HG03066 (cell line): Measurements from ENCODE around the gene INAVA.
"Not testable (repeated sequence)": the region's sequence is repeated elsewhere in the genome, so short reads cannot be mapped to it uniquely, and the experiment has no call there.

Experiments
- ATAC-seq: cut with Tn5 transposase; IDR thresholded peaks from one replicate; pipeline ENCODE4 v1.9.1; 2021; ENCODE audit warnings: low read depth; ENCODE audit not compliant: unreplicated experiment

The INAVA gene

DNA sequence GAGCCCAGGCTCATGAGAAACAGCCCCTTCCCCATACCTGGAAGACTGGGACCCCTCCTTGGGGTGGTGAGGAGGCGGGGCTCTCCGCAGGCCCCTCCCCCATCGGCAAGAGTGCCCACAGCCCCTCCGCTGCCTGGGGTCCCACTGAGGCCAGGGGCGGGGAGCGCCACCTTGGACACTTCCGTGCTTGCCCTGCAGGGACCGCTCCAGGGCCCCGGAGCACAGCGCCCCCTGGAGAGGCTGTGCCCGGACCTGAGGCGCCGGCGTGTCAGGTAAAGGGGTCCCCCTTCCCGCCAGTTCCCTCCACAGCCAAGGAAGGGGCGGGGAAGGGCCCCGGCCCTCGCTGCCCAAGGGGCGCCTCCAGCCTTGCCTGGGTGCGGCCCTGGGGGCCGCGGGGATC, 21.5 kb downstream of the INAVA start:
- no peak for ATAC-seq

DNA sequence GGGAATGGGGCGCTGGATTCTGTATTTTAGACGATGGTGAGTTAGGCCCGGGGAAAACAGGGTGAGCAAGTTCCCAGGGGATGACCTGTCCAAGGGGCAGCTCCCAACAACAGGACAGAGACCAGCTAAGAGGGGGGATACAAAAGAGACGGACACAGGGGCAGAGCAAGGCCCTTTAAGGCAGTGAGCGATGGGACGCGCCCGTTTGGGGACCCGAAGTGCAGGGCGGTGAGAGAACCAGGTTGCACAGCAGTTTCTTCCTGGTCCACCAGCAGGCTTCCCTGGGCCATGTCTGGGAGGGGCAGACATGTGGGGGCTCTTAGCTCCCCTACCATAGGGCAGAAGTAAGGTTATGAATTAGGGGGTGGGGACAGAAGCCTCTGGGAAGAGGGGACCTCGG, 22.0 kb downstream of the INAVA start:
- no peak for ATAC-seq

DNA sequence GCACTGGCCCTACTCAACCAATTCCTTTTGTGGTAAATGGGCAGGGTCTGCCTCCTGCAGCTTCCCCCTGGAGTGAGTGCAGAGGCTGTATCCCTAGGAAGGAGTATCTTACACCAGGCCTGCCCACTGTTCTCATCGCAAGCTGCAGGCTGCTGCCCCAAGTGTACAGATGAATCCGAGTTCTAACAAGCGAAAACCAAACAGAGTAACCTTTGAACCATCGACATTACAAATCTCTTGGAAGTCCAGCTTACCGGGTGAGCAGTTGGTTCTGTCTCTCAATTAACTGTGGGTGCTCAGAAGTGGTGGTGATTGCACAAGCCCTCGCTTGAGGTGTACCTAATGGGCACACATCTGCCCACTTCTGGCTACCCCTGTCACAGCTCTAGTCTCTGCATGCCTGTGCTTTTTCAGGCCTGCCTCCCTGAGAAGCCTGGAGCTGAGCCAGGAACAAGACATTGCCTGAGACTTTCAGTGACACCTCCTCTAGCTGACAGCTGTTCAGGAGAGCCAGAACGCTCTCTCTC, 22.7 kb downstream of the INAVA start:
- ATAC-seq = no peak

DNA sequence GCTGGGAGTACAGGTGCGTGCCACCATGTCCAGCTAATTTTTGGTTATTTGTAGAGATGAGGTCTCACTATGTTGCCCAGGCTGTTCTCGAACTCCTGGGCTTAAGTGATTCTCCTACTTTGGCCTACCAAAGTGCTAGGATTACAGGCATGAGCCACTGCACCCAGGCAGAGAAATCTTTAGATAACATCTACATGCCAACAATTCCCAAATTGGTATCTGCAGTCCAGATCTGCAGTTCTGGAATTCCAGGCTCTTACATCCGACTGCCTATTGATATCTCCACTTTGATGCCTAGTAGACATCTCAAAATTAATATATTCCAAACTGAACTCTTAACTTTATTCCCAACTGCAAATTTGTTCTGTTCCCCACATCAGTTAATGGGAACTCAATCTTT, 23.3 kb downstream of the INAVA start:
- no peak for ATAC-seq

DNA sequence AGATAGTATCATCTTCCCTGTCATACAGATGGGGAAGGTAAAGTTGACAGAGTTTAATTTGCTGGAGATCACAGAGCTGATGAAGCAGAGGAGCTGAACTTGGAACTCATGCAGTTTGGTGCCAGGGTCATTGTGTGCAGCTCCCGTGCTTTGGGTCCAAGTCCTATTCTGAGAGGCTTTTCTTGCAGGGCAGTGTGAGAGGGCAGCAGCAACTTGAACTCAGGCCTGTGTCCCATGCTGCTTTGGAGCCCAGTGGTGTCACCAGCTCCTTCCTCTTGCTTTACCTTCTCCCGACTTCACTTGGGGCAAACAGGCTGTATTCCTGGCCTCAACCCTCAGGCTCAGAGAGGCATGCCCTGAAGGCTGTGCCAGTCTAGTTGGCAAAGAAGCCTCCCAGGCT, 24.7 kb downstream of the INAVA start:
- ATAC-seq = no peak

DNA sequence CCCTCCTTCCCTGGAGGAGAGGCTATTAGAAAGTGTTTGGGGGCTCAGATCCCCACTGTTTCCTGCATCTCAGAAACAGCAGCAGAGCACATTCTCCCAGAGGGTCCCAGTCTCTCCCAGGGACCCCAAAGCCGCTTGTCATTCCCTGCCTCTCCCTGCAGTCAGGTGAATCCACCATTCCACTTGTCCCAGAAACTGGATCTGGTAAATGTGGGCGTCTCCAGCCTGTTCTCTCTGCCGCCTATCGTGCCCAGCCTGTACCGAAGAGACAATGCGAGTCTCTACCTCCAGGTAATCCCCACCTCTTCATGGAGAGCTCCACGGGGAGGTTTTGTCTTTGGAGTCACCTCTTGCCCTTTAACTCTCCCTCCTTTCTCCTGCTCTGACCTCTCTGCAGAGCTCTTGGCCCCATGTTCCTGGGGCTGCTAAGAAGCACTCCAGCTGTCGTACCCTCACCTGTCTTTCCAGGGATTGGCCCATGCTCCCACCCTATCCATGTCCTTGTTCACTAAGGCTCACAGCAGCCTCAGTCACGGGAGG, 26.9 kb downstream of the INAVA start:
- ATAC-seq = no peak

DNA sequence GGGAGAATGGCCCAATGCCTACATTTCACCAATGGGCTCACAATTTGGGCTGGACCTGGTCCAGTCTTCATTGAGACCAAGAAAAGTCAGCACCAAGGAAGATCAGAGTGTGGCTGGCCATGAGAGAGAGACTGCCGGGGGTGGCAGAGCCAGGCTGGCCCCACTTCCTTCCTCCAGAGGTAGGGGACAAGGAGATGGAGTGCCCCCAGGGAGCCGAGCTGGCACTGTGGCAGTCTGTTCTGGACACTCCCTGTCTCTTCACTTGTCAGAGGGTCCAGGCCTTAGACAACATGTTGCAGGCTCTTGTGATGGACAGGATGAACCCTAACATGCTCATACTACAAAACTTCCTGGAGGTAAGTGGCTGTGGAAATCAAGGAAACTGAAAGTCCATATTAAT, 27.7 kb downstream of the INAVA start:
- no peak for ATAC-seq

DNA sequence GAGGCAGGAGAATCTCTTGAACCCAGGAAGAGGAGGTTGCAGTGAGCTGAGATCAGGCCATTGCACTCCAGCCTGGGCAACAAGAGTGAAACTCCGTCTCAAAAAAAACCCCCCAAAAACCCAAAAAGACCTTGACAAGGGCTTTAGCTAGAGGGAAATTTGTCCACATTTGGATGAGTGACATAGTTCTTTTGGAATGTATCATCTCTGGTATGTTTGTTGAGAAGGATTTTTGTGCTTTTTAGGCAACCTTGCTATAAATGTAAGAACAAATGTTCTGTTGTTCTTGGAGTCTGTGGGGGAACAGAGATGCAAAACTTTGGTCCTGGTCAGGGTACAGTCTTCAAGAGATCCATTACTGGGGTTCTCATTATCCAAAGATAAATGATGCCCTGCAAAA, 28.9 kb downstream of the INAVA start:
- no peak for ATAC-seq

DNA sequence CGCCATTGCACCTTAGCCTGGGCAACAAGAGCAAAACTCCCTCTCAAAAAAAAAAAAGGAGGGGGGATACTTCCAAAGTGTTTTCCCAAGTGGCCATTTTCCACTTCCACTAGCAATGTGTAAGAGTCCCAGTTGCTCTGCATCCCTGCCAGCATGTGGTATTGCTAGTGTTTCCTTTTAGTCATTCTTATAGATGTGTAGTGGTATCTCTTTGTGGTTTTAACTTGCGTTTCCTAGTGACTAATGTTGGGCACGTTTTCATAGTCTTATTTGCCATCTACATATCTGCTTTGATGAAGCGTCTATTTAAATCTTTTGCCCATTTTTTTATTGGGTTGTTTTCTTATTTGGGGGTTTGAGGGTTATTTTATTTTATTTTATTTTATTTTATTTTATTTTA, 31.1 kb downstream of the INAVA start:
- no peak for ATAC-seq

DNA sequence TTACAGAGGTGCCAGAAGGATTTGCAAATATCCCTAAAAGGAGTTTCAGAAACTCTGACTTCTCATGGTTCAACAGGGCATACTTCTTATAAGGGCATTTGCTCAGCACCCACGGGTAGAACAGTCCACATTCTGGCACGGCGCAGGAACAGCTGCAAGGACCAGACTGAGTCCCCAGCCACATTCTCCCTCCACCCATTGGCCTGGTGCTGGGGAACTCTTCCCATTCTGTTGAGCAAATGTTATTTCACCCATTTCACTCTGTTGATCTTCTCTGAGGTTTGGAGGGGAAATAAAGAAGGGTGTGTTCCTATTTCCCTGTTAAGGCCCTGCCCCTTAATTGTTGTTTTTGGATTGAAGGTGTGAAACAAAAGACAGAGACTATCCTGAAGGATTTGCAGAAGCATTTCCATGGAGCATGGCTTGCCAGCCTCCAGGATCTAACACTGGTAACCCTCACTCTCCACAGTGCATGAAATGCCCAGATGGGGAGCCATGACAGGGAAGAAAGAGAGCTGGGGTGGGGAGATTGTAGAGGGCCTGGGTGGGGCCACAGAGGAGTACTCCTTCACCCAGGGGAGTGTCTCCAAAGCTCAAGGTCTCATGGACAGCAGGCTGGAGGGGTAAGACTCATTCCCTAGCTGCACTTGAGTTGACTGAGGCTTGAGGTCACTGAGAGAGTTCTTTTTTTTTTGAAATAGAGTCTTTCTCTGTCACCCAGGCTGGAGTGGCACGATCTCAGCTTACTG, 35.0 kb downstream of the INAVA start:
- ATAC-seq = no peak

DNA sequence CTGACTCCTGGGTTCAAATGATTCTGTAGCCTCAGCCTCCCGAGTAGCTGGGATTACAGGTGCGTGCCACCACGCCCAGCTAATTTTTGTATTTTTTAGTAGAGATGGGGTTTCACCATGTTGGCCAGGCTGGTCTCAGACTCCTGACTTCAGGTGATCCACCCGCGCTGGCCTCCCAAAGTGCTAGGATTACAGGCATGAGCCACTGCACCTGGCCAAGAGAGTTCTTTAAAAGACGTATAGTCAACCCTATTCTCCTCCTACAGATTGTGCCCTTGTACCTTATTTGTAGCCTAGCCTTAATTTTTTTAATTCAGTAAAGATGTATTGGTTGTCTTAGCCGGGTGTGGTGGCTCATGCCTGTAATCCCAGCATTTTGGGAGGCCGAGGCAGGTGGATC, 35.6 kb downstream of the INAVA start:
- not testable (repeated sequence) for ATAC-seq

DNA sequence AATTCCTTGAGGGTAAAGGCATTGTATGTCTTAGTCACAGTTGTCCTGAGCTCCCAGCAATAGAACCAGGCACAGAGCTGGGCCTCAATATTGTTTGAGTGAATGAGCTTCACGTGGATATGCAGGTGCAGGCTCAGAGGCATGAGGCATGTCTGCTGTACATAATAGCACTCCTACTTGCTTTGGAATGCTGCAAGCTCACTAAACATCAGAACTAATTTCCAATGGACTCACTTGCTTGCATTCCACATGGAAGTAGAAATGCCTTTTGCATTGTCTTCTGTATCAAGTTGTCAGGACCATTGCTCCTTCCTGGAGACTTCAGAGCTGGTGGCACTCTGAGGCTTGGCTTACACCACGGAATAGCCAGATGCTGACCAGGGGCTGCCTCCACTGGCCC, 37.1 kb downstream of the INAVA start:
- no peak for ATAC-seq

DNA sequence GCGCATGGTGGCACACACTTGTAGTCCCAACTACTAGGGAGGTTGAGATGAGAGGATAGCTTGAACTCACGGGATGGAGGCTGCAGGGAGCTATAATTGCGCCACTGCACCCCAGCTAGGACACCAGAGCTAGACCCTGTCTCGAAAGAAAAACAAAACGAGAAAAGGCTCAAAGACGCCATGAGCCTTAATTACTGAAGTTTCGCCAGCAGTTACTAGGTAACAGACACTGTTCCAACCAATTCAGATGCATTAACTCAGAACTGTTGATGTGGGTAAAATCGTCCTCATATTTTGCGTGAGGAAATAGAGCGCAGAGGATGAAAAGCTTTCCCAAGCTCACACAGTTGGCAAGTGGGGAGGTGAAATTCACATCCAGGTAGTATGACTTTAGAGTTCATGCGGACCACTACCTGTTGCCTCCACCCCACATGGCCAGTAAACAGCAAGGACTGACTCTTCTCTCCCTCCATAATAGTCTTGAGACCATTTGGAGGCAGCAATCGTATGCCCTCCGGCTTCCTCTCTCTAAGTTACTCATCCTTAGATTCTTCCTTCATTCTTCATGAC, 40.1 kb downstream of the INAVA start:
- ATAC-seq = no peak

DNA sequence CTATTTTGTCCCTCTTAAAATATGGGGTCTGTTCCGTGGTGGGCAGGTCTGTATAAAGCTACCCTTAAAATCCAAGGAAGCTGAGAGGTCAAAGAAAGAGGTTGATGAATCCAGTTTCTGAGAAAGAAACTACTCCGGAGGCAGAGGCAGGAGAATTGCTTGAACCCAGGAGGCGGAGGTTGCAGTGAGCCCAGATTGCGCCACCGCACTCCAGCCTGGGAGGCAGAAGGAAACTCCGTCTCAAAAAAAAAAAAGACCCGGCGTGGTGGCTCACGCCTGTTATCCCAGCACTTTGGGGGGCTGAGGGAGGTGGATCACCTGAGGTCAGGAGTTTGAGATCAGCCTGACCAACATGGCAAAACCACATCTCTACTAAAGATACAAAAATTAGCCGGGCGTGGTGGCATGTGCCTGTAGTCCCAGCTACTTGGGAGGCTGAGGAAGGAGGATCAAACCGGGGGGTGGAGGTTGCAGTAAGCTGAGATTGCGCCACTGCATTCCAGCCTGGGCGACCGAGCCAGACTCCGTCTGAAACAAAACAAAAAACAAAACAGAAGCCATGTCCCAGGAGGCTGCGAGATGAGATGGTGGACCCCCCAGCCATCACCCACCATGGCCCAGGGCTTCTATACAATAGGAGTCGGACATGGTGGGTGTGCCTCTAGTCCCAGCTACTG, 40.7 kb downstream of the INAVA start:
- ATAC-seq = not testable (repeated sequence)

DNA sequence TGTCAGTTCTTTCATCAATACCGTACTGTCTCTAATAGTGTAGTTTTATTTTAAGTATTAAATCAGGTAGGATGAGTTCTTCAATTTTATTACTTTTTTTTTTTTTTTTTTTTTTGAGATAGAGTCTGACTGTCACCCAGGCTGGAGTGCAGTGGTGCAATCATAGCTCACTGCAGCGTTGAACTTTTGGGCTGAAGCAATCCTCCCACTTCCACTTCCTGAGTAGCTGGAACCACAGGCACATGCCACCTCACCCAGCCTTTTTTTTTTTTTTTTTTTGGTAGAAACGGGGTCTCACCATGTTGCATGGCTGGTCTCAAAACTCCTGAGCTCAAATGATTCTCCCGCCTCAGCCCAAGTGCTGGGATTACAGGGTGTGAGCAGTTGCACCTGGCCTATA, 44.3 kb downstream of the INAVA start:
- no peak for ATAC-seq

DNA sequence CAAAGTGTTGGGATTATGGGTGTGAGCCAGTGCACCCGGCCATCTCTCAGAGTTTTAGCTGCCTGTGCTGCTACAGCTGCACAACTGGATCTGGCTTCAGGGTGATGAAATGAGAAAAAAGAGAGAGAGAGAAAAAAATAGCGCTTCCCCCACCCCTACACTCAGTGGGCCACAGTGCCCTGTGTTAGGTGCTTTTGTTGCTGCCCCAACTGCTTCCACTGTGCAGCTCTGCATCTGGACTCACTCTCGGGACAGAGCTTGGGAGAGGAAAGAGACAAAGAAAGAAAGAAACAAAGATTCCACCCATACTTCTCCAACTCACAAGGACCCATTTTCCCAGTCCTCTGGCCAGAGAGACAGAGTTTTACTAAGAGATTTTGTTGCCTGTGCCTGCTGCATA, 50.4 kb downstream of the INAVA start:
- no peak for ATAC-seq

DNA sequence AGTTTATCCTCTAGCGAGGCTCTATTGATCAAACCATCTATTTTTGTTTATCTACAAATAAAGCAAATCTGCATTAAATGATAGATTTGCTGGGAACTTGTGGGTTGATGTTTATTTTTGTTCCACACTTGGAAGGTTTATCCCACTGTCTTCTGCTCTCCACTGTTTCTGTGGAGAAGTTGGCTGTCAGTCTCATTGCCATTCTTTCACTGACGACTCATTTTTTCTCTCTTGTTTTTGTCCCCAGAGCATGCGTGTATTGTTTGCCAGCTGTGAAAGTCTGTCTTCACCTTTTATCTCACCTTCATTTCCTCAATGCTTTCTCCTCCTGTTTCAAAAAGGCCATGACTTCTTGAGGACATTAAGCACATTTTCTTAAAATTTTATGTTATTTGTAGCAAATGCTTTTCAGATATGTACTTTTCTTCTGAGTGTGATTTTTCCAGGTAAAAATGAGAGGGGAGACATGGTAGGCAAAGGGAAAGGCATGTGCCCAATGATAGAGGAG, 52.4 kb downstream of the INAVA start:
- ATAC-seq = no peak

DNA sequence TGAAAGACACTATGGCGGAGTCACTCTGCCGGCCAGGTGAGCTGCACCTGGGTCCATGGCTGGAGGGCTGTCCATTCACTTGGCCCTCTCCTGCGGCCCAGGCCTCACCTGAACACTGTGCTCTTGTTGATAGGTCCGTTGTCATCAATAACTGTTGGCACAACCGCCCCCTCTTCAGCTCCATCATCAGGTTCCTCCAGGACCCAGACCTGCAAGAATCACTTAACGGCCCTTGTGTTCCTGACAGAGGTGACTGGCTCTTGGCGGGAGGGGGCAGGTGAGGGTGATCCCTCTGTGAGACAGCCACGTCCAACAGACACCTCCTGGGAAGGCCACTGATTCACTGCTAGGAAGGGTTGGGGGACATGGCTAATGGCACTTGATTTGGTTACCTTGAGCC, 54.9 kb downstream of the INAVA start:
- ATAC-seq = no peak

DNA sequence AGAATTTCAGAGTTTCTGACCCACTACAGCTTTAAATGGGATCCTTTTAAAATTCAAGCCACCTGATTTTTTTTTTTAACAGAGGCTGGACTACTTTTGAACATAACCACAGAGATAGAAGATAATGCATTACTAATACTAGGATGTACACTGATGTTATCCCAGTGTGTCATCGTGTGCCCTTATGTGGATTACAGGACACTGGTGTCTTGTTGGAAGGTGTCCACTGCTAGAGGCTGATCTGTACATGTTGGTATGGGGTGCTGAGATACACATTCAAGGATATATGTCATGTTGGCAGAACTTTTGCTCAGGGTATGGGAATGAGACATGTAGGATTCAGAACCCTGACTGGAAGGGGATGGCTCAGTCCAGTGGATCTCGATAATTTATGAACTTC, 56.3 kb downstream of the INAVA start:
- ATAC-seq = no peak

DNA sequence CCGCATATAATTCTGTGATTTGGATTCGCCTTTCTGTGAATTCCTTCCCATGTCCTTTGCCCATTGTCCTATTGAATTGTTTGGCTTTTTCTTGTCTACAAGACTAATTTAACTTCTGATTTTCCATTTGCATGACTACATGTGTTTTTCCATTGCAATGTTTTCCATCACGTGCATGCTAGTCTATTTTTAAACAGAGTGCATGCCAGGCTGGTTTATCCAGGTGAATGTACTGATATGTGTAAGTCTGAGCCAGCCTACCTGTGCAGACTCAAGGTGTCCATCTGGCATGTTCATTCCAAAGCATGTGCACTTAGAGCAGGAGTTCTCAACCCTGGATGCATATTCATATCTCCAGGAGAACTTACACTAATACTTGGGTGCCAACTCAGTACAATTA, 59.7 kb downstream of the INAVA start:
- ATAC-seq = no peak

DNA sequence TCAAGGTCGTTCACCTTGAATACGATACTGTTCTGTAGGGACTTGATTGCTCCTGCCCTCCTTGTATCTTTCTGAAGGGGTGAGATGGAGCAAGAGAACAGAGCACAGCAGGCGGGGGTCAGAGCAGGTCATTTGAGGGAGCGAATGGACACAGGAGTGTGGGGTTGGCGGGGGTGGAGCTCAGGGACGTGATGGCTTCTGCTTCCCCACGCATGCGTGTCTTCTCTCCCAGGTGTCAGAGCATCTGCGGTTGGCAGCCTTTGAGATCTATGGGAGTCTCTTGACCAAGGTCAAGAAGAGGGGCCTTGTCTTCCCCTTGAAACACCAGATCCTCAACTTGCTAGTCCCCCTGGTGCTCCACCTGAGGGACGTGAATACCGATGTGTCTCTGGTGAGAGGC, 63.9 kb downstream of the INAVA start:
- no peak for ATAC-seq
